Endothelial cell of umbilical vein (primary cell): ENCODE data around the gene PGAP3. TPM values are rescaled to one million over a fixed set of nuclear protein-coding genes. Genes with fewer than 3 reads are reported as not detected.

Experiments
- BruUV-seq: library from RNA; stranded (reverse); fragments of 400-500 nt; replicated peaks from 2 replicates; lab custom pipeline; 2021; lab: Mats Ljungman, UMichigan
- CTCF ChIA-PET: fragments of 300-600, 350-600 bp; sonication (Branson Sonifier 250); formaldehyde crosslinking; loops from one replicate; lab custom pipeline; 2021; ENCODE audit warnings: antibody characterized with exemption, inconsistent platforms; lab: Charles Lee
- POLR2A ChIA-PET: fragments of 300-600, 350-600 bp; sonication (Branson Sonifier 250); formaldehyde crosslinking; loops from one replicate; lab custom pipeline; 2021; ENCODE audit warnings: antibody characterized with exemption, inconsistent platforms; lab: Charles Lee
- DNase-seq: peaks from one replicate; pipeline ENCODE4 v3.0.0-alpha.2; 2011; ENCODE audit warnings: low read depth, low spot score
- FAIRE-seq: peaks from 2 replicates; lab custom pipeline; 2011; peaks lifted over from hg19 to GRCh38; lab: Jason Lieb, UNC
- H2AFZ ChIP-seq: 2 replicates; pipeline ENCODE4 v1.6.0; 2012; ENCODE audit warnings: low read depth, low read length, control low read depth, inconsistent platforms
- H3K27ac ChIP-seq: 2 replicates; pipeline ENCODE4 v1.5.1; 2011; ENCODE audit warnings: low read depth, mild to moderate bottlenecking, control low read depth, low read length, moderate library complexity; ENCODE audit not compliant: insufficient read depth
- H3K27me3 ChIP-seq, 2 experiments: 2 replicates each; pipeline versions ENCODE4 v1.6.0 to v1.6.1; 2011; ENCODE audit warnings: low read length in 2 of 2, mixed read lengths in 1 of 2; ENCODE audit not compliant: control insufficient read depth in 2 of 2, insufficient read depth in 2 of 2
- H3K36me3 ChIP-seq, 2 experiments: 2 replicates in 1 of 2; 3 replicates in 1 of 2; pipeline ENCODE4 v1.5.1; 2011; ENCODE audit warnings: low read length in 2 of 2, mild to moderate bottlenecking in 1 of 2, moderate library complexity in 1 of 2; ENCODE audit not compliant: control insufficient read depth in 2 of 2, insufficient read depth in 2 of 2; ENCODE audit errors: extremely low read depth in 1 of 2
- H3K4me1 ChIP-seq: 3 replicates; pipeline ENCODE4 v1.5.1; 2011; ENCODE audit warnings: mild to moderate bottlenecking, low read length; ENCODE audit not compliant: control insufficient read depth, insufficient read depth; ENCODE audit errors: extremely low read depth
- H3K4me2 ChIP-seq: 2 replicates; pipeline ENCODE4 v1.6.1; 2011; ENCODE audit warnings: low read length, control low read depth, mixed read lengths; ENCODE audit not compliant: insufficient read depth
- H3K4me3 ChIP-seq, 3 experiments: fragments of 200-600 bp in 1 of 3; sonication (generic), shearing (Covaris generic) in 1 of 3; replicated peaks in 1 of 3; 2 replicates each; pipeline ENCODE4 v1.5.1; 2011 to 2016; ENCODE audit warnings: control low read depth in 3 of 3, low read length in 3 of 3, mild to moderate bottlenecking in 2 of 3, inconsistent platforms in 1 of 3, low read depth in 1 of 3, moderate library complexity in 1 of 3; ENCODE audit not compliant: insufficient read depth in 1 of 3
- H3K79me2 ChIP-seq: 2 replicates; pipeline ENCODE4 v1.6.0; 2012; ENCODE audit warnings: low read length, inconsistent platforms; ENCODE audit not compliant: control insufficient read depth, insufficient read depth
- H3K9ac ChIP-seq: replicated peaks from 2 replicates; pipeline ENCODE3; 2011; ENCODE audit warnings: low read length, control low read depth; ENCODE audit not compliant: insufficient read depth; ENCODE audit errors: extremely low read depth
- H3K9me1 ChIP-seq: replicated peaks from 3 replicates; pipeline ENCODE4 v1.6.0; 2011; ENCODE audit warnings: mild to moderate bottlenecking, low read length; ENCODE audit not compliant: control insufficient read depth, insufficient read depth; ENCODE audit errors: extremely low read depth
- H3K9me3 ChIP-seq: replicated peaks from 2 replicates; pipeline ENCODE4 v1.5.1; 2012; ENCODE audit warnings: low read length, inconsistent platforms; ENCODE audit not compliant: control insufficient read depth, insufficient read depth
- H4K20me1 ChIP-seq: replicated peaks from 2 replicates; pipeline ENCODE3; 2011; ENCODE audit warnings: mild to moderate bottlenecking, low read length; ENCODE audit not compliant: control insufficient read depth, insufficient read depth; ENCODE audit errors: extremely low read depth
- CTCF ChIP-seq, 2 donors: IDR thresholded peaks; 1 replicate in 1 of 2; 2 replicates in 1 of 2; pipeline ENCODE4 v1.5.1; 2011; ENCODE audit warnings: low read length in 2 of 2, mild to moderate bottlenecking in 2 of 2, moderate library complexity in 2 of 2, control low read depth in 1 of 2, inconsistent platforms in 1 of 2, low read depth in 1 of 2; ENCODE audit not compliant: insufficient read depth in 1 of 2; ENCODE audit errors: extremely low read depth in 1 of 2
- EZH2 ChIP-seq: IDR thresholded peaks from 2 replicates; pipeline ENCODE4 v1.6.1; 2012; ENCODE audit warnings: borderline replicate concordance, low read depth, mild to moderate bottlenecking, moderate library complexity, low read length, inconsistent platforms; ENCODE audit not compliant: severe bottlenecking
- FOS ChIP-seq: IDR thresholded peaks from 2 replicates; pipeline ENCODE4 v1.6.1; 2011; ENCODE audit warnings: mild to moderate bottlenecking, low read length, moderate library complexity, borderline replicate concordance; ENCODE audit not compliant: insufficient read depth
- GATA2 ChIP-seq: IDR thresholded peaks from 2 replicates; pipeline ENCODE4 v1.7.0; 2011; ENCODE audit warnings: low read depth, mild to moderate bottlenecking, moderate library complexity, mixed read lengths, low read length; ENCODE audit not compliant: insufficient read length, insufficient read depth
- JUN ChIP-seq: IDR thresholded peaks from 2 replicates; pipeline ENCODE4 v1.6.1; 2011; ENCODE audit warnings: borderline replicate concordance, low read depth; ENCODE audit not compliant: insufficient read length, insufficient read depth
- MAX ChIP-seq: IDR thresholded peaks from 2 replicates; pipeline ENCODE4 v1.6.1; 2011; ENCODE audit not compliant: insufficient read depth, insufficient read length
- MYC ChIP-seq: IDR thresholded peaks from one replicate; pipeline ENCODE4 v1.6.1; 2011; ENCODE audit warnings: mild to moderate bottlenecking, low read depth, low read length
- POLR2A ChIP-seq: IDR thresholded peaks from 2 replicates; pipeline ENCODE4 v1.6.1; 2012; ENCODE audit warnings: low read depth, mild to moderate bottlenecking, control low read depth, low read length
- POLR2AphosphoS5 ChIP-seq: IDR thresholded peaks from 2 replicates; pipeline ENCODE4 v1.6.1; 2012; ENCODE audit warnings: low read depth, mild to moderate bottlenecking, control low read depth, low read length, moderate library complexity; ENCODE audit not compliant: insufficient read depth
- dilution Hi-C: fragments of 300-500 bp; cut with MboI; formaldehyde crosslinking; loops from one replicate; pipeline ENCODE4 v1.15.0; 2019; ENCODE audit warnings: low sequenced_read_pairs; ENCODE audit not compliant: extremely low pct_ligation_motif_present
- intact Hi-C: fragments of 100-400 bp; cut with micrococcal nuclease; formaldehyde crosslinking; loops from one replicate; pipeline ENCODE4 v1.10.0; 2022
- polyA plus RNA-seq, 4 experiments: library from polyadenylated mRNA; depleted of rRNA in 3 of 4; stranded (reverse) in 3 of 4; unstranded in 1 of 4; fragments of >200 nt; gene quantifications; 2 replicates each; pipeline versions ENCODE4 v1.2.1 to v1.2.3, GENCODE V29; 2011 to 2012; ENCODE audit warnings: missing spikeins in 1 of 4
- total RNA-seq: library from RNA; stranded (reverse); gene quantifications from 2 replicates; pipeline ENCODE4 v1.2.3, GENCODE V29; 2021

Gene PGAP3
- total and polyA plus RNA-seq, 2 donors (not counting 3 experiments of a cell fraction or from before 2014, with no cell fraction given) = 6.4 to 14.9 TPM

GRCh38 chr17:39719563-39720355 is 31.9 kb upstream of the PGAP3 start:
- H3K27ac ChIP-seq = no peak overlapping the region
- no peaks in the 10 kb centered on the region for H4K20me1 ChIP-seq
- DNase-seq = no peak
- TF ChIP-seq CTCF (IDR thresholded peaks at IDR 0.05; ENCODE audit: extremely low read depth in 1 of 2, insufficient read depth in 1 of 2, low read depth in 1 of 2, low read length in 2 of 2) = no peak
- TF ChIP-seq POLR2A = no peak
- TF ChIP-seq MAX = no peak
- no peak for TF ChIP-seq MYC
- no peak for TF ChIP-seq POLR2AphosphoS5
- TF ChIP-seq JUN = no peak
- TF ChIP-seq EZH2 = no peak
- TF ChIP-seq GATA2 = no peak
- TF ChIP-seq FOS = no peak
- ChIA-PET POLR2A (no interaction called here), CTCF (interaction anchor here (1.7 to 3.2 kb wide), 2 partner anchors 20 to 99 kb away, joined by 13 to 25 read pairs; partner anchors contain the start of gene ERBB2)
- BruUV-seq = no TSS peak
- no peak overlapping the region for H3K9ac ChIP-seq
- no peaks in the 10 kb centered on the region for H3K9me1 ChIP-seq
- intact Hi-C loops = no loop called here
- H3K4me1 ChIP-seq = peaks cover 19% of the 10 kb centered on the region
- dilution Hi-C loops = no loop called here
- no peak for FAIRE-seq
- no peak overlapping the region for H3K4me2 ChIP-seq
- H3K27me3 ChIP-seq = no peaks in the 10 kb centered on the region
- no peaks in the 10 kb centered on the region for H3K9me3 ChIP-seq
- no peak overlapping the region for H2AFZ ChIP-seq
- no peaks in the 10 kb centered on the region for H3K79me2 ChIP-seq
- no peak overlapping the region for H3K4me3 ChIP-seq
- H3K36me3 ChIP-seq = peaks cover 0 to 3% of the 10 kb centered on the region in 2 experiments
